ENCODE measurements around the gene SAC3D1.

DNA sequence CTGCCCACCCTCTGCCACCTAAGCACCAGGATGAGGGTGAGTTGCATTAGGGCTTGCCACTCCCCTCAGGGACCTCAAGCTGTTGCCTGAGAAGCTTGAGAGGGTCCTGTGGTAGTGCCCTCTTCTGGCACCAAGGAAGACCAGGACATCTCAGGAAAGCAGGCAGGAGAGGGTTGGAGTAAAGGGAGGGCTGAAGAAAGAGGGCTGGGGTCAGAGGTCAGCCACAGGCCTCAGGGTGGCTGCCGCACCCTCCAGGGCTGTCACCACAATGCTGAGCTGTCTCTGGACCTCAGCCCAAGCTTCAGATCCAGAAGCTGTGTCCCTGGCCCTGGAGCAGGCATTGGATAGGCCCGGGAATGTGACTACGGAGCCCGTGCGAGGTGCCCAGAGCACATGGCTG lies 4.1 kb downstream of the SAC3D1 start:
- TF ChIP-seq, protein P1, sequence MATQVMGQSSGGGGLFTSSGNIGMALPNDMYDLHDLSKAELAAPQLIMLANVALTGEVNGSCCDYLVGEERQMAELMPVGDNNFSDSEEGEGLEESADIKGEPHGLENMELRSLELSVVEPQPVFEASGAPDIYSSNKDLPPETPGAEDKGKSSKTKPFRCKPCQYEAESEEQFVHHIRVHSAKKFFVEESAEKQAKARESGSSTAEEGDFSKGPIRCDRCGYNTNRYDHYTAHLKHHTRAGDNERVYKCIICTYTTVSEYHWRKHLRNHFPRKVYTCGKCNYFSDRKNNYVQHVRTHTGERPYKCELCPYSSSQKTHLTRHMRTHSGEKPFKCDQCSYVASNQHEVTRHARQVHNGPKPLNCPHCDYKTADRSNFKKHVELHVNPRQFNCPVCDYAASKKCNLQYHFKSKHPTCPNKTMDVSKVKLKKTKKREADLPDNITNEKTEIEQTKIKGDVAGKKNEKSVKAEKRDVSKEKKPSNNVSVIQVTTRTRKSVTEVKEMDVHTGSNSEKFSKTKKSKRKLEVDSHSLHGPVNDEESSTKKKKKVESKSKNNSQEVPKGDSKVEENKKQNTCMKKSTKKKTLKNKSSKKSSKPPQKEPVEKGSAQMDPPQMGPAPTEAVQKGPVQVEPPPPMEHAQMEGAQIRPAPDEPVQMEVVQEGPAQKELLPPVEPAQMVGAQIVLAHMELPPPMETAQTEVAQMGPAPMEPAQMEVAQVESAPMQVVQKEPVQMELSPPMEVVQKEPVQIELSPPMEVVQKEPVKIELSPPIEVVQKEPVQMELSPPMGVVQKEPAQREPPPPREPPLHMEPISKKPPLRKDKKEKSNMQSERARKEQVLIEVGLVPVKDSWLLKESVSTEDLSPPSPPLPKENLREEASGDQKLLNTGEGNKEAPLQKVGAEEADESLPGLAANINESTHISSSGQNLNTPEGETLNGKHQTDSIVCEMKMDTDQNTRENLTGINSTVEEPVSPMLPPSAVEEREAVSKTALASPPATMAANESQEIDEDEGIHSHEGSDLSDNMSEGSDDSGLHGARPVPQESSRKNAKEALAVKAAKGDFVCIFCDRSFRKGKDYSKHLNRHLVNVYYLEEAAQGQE (IDR thresholded peaks at IDR 0.05; ENCODE audit: low read depth, low read length): no peak
- TF ChIP-seq, protein P2, sequence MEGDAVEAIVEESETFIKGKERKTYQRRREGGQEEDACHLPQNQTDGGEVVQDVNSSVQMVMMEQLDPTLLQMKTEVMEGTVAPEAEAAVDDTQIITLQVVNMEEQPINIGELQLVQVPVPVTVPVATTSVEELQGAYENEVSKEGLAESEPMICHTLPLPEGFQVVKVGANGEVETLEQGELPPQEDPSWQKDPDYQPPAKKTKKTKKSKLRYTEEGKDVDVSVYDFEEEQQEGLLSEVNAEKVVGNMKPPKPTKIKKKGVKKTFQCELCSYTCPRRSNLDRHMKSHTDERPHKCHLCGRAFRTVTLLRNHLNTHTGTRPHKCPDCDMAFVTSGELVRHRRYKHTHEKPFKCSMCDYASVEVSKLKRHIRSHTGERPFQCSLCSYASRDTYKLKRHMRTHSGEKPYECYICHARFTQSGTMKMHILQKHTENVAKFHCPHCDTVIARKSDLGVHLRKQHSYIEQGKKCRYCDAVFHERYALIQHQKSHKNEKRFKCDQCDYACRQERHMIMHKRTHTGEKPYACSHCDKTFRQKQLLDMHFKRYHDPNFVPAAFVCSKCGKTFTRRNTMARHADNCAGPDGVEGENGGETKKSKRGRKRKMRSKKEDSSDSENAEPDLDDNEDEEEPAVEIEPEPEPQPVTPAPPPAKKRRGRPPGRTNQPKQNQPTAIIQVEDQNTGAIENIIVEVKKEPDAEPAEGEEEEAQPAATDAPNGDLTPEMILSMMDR (IDR thresholded peaks at IDR 0.05): no peak
- TF ChIP-seq POLR2AphosphoS5 (IDR thresholded peaks at IDR 0.05; ENCODE audit: low read depth, low read length): no peak
- TF ChIP-seq RCOR1 (IDR thresholded peaks at IDR 0.05; ENCODE audit: low read length): no peak
- TF ChIP-seq, protein P3, sequence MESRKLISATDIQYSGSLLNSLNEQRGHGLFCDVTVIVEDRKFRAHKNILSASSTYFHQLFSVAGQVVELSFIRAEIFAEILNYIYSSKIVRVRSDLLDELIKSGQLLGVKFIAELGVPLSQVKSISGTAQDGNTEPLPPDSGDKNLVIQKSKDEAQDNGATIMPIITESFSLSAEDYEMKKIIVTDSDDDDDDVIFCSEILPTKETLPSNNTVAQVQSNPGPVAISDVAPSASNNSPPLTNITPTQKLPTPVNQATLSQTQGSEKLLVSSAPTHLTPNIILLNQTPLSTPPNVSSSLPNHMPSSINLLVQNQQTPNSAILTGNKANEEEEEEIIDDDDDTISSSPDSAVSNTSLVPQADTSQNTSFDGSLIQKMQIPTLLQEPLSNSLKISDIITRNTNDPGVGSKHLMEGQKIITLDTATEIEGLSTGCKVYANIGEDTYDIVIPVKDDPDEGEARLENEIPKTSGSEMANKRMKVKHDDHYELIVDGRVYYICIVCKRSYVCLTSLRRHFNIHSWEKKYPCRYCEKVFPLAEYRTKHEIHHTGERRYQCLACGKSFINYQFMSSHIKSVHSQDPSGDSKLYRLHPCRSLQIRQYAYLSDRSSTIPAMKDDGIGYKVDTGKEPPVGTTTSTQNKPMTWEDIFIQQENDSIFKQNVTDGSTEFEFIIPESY (IDR thresholded peaks at IDR 0.05; ENCODE audit: borderline replicate concordance, low read depth): no peak
- TF ChIP-seq CHD2 (IDR thresholded peaks at IDR 0.05; ENCODE audit: low read length, partially characterized antibody): no peak

Measured in SK-N-SH (cell line).